Vagina (tissue), 2 donors: Measurements from ENCODE around the gene CATSPERD.

Source experiments
- POLR2A ChIP-seq, 2 donors: fragments of 450-650 bp; IDR thresholded peaks; one replicate each; pipeline ENCODE4 v1.6.1; 2017; ENCODE audit warnings: antibody characterized with exemption in 2 of 2, mild to moderate bottlenecking in 2 of 2, moderate library complexity in 2 of 2
- POLR2AphosphoS5 ChIP-seq, 2 donors: sonication (generic); formaldehyde crosslinking; IDR thresholded peaks; one replicate each; pipeline ENCODE4 v1.9.0; 2017; ENCODE audit warnings: antibody characterized with exemption in 2 of 2, mild to moderate bottlenecking in 2 of 2, low read depth in 1 of 2; ENCODE audit not compliant: insufficient read depth in 1 of 2
- TF ChIP-seq, protein P1 (sequence below), 3 experiments: fragments of 450-650 bp in 2 of 3; fragments of 200-600 bp in 1 of 3; sonication (generic) in 1 of 3; IDR thresholded peaks; one replicate each; pipeline ENCODE4 v1.5.1; 2017 to 2019; ENCODE audit warnings: antibody characterized with exemption in 3 of 3, mild to moderate bottlenecking in 2 of 3, moderate library complexity in 2 of 3

DNA sequence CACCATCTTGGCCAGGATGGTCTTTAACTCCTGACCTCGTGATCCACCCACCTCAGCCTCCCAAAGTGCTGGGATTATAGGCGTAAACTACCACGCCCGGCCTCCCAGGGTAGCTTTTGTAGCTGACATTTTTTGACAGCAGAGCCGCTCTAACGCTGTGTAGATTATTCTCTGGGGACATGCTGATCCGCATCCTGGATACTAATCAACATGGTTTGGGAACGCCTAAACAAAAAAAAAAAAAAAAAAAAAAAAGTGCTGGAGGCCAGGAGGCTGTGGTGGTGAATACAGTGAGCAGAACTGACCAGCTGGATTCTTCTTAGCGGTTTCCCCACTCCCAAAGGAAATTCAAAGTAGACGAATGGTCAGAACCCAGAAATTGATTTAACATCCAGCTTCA, 5.6 kb upstream of the CATSPERD start:
- TF ChIP-seq, protein P1, sequence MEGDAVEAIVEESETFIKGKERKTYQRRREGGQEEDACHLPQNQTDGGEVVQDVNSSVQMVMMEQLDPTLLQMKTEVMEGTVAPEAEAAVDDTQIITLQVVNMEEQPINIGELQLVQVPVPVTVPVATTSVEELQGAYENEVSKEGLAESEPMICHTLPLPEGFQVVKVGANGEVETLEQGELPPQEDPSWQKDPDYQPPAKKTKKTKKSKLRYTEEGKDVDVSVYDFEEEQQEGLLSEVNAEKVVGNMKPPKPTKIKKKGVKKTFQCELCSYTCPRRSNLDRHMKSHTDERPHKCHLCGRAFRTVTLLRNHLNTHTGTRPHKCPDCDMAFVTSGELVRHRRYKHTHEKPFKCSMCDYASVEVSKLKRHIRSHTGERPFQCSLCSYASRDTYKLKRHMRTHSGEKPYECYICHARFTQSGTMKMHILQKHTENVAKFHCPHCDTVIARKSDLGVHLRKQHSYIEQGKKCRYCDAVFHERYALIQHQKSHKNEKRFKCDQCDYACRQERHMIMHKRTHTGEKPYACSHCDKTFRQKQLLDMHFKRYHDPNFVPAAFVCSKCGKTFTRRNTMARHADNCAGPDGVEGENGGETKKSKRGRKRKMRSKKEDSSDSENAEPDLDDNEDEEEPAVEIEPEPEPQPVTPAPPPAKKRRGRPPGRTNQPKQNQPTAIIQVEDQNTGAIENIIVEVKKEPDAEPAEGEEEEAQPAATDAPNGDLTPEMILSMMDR (IDR thresholded peaks at IDR 0.05): no peak
- TF ChIP-seq POLR2A (IDR thresholded peaks at IDR 0.05) (no peak), POLR2AphosphoS5 (IDR thresholded peaks at IDR 0.05; ENCODE audit: insufficient read depth in 1 of 2, low read depth in 1 of 2) (no peak)
